ENCODE results near the gene SPTLC3.

The SPTLC3 gene

DNA sequence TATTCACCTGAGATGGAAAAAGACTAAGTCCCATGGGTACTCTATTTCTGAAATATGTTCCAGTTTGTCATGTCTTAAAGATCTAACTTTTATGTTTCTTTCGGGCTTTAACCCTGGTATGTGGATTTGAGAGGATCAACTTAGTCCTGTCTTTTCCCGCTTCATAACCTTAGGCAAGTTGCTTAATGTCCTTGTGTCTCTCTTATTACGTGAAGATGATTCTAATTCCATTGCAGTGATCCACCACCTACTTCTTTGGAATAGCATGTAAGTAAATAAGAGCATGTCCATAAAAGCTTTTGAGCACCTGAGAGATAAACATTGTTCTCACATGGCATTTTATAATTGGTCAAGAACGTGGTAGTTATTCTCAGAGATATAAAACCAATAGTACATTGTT is 23.0 kb downstream of the SPTLC3 start:
- no peak for DNase-seq (ENCODE audit: low spot score)

DNA sequence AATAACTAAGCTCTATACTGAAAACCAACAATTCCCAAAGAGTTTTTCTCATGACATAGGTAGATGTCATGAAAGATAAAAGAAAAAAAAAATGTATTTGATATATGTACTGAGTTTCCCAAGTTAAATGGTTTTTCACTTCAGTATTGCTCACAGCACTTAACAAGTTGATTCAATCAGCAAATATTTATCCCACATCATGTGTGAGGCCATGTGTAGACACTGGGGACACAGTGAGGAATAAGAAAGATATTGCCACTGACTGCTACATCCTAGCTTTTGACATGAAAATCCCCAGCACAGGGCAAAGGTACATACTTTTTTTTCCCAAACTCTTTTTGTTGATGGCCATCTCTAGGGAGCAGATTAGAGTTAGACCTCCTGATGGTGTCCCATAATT is 25.3 kb downstream of the SPTLC3 start:
- DNase-seq (ENCODE audit: low spot score), result no peak

DNA sequence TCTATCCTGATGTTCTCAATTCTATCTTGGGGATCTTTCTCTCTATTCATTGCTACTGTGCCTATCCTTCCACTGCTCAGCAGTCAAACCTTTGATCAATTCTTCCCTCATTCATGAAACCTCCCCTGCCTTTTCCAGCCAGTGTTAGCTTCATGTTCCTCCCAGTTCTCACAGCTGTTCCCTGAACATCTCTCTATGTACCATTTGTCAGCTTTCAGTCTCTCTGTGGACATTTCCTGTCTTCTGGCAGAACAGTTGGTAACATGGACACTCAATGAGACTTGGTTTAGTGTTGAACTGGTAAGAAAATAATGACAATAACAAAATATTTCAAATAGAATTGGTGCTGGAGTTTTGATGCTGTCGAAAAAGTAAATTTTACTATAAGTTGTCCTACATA is 26.2 kb downstream of the SPTLC3 start:
- DNase-seq (ENCODE audit: low spot score), result no peak

DNA sequence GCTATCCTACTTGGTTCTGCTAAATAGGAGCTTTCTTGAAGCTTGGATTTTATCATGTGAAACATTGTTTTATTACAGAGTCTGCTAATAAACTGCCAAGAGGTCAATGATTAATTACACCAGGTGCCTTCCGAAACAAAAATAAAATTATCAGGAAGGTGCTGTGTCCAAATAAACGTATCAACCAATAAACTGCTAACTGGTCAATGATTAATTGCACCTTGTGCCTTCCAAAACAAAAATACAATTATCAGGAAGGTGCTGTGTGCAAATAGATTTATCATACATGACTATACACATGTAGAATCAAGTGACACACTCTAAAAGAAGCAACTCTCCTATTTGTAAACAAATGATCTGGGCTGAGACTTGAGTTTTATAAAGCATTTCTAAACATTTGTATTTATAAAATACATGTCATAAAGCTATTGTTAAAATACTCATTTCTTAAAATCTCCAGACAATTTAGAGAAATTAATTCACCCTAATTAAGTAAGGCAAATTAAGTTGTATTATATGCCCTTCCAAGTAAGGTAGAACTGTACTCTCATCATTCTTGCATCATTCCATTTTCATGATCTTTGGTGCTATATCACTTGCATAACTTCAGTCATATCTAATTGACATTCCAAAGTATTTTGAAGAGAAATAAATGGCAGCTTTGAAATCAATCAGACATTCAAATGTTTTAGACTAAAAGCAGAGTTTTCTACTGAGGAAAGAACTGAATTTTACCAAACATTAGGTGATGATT is 26.8 kb downstream of the SPTLC3 start:
- DNase-seq (ENCODE audit: low spot score), result no peak

DNA sequence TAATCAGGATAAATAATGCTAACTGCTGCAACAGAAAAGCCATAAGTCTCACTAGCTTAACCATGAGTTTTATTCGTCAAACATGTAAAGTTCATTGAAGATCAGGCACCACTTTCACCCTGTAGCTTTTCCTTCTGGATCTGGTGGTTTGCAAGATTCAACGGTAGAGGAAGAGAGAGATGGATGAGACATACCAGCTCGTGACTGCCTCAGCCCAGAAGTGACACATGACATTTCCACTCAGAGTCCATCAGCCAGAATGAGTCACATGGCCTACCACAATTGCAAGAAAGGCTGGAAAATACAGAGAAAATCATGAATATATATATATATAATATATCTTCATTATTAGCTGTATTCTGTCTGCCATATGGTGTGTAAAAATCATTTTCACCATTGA is 29.0 kb downstream of the SPTLC3 start:
- DNase-seq (ENCODE audit: low spot score), result no peak

DNA sequence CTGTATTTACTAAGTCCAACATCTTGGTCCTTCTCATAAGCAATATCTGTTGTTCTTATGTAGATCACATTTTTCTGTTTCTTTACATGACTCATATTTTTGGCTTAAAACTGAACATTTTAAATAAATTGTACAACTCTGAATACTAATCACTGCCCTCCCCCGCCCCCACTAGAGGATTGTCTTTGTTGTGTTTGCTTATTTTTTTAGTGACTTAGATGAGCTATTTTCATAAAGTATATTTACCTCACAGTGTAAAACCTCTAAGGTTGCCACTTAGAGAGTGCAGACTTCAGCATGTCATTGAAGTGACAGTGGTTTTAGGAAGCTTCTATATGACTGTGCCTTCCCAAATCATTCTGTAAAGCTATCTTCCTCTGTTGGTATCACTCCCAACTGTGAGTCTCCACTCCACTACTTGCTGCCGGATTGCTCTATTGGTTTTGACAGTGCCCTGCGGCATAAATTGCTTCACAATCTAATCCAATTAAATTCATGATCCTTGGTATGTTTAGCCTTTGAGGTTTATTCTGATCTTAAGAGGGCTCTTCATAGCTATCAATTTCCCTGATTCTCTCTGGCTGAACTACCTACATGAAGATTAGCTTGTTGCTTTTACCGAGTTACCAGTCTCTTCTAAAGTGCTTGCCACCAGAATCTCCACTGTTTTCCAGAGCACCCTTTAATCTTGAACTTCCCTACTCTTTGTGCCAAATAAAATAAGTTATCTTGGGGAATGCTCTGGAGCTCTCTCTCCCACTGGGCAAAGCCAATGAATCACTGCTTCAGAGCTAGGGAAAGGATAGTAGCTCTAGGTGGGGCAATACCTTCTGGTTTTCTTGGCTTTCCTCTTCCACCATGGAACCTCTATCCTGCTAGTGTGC is 33.0 kb downstream of the SPTLC3 start:
- no peak for DNase-seq (ENCODE audit: low spot score)

DNA sequence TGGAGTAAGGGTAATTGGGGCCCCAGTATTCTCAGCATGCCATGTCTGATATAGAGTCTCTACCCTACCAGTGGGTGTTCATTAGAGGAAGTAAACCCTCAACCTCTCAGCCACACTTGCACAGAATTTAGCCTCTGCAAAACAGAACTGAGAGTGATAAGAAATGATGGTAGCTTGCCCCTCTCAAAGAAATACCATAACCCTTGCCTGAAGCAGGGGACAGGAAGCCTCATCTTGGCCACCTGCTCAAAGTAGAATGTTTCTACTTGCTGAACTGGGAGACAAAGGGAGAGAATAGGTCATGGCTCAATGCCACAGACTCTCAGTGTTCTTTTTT is 33.7 kb downstream of the SPTLC3 start:
- DNase-seq (ENCODE audit: low spot score), result no peak

DNA sequence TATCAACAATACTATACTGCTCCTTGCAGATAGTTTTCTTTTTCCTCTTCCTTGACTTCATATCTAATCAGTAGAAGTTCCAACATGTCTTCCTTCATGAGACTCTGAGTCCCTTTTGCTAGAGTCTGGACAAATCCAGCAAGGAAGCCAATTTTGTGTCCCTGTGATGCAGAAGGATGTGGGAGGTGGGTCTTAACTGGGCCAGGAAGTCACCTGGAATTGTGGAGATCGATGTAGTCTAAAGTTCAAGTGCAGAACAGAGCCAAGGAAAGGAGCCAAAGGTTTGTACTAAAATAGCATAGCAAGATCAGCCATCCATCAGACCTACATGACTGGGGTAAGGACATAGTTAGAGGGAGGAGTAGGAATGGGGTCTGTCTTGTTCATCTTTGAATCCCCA is 37.6 kb downstream of the SPTLC3 start:
- no peak for DNase-seq (ENCODE audit: low spot score)

DNA sequence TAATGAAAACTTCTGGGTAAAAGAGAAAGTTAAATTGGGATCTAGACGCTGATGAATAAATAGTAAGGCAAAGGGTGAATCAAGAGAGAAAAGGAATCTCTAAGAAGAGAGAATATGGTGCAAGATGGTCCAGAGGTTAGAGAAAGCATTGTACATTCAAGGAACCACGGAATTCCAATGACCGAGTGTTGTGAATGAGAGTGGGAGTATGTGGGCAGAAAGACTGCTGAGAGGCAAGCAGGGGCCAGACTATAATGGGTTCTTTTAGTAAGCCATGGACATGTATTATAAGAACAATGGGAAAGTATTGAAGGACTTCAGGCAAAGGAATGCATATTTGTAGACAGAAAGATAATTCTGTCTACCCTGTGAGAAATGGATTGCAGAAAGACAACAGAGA is 45.2 kb downstream of the SPTLC3 start:
- no peak for DNase-seq (ENCODE audit: low spot score)

DNA sequence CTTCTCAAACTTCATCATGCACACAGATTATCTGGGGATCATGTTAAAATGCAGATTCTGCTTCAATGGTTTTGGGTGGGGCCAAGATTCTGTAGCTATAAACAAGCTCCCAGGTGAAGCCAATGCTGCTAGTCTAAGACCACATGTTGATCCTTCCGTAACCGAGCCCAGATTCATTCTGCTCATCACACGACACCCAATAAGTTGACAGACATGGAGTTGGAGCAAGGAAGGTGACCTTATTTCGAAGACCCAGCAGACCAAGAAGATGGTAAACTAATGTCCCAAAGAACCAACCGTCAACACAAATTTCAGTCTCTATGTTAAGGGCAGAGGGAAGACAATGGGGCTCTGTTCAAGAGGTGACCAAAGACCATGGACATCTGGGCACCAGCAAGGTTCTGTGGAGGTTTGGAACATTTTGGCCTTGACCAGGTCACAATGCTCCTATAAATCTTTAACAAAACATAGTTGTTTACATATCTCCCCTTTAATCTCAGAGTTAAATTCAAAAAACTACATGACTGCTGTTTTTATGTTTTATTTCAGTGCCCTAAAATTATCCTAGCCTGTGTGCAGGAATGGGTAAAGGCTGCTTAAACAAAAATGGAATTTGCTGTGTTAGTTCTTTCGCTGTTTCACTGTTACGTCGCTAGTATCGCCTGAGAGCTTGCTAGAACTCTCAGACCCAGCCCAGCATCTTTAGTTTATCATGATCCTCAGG is 50.1 kb downstream of the SPTLC3 start:
- DNase-seq (ENCODE audit: low spot score), result no peak

DNA sequence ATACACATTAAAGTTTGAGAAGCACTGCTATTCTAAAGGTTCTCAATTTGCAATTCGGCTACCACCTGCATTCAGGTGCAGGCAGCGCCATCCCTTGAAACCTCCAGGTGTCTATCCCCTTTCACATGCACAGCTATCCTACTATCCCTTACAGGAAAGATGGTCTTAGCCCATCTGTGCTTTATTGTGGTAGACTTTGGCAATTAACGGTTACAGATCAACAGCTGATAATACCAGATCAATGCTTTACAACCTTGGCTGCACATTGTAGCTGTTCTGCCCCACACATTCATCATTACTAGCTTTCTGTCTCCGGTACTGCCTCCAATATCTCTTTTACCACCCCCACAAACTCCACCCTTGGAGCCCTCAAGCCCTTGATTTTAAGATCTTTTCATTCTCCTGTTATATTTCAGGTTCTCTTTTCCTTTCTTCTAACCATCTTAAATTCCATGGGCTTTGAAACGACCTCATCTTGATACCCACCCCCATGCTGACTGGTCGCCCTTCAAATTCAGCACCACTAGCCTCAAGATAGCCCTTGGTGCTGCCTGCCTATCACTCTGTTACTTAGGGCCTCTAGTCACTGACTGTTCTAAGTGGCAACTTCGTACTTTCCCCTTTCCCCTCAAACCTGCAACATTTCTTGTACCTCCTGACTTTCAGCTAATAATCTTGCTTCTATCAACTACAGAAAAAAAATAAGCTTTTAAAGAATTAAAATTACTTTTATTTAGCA is 50.8 kb downstream of the SPTLC3 start:
- no peak for DNase-seq (ENCODE audit: low spot score)

DNA sequence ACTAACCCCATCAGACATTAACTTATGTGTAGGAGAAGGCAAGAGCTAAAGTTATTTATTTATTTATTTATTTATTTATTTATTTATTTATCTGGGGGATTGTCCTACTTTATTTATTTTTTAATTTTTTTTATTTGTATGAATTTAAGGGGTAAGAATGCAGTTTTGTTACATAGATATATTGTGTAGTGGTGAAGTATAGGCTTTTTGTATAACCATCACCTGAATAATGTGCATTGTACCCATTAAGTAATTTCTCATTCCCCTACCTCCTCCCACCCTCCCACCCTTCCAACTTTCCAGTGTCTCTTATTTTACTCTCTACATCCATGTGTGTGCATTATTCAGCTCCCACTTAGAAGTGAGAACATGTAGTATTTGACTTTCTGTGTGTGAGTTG is 51.6 kb downstream of the SPTLC3 start:
- no peak for DNase-seq (ENCODE audit: low spot score)

DNA sequence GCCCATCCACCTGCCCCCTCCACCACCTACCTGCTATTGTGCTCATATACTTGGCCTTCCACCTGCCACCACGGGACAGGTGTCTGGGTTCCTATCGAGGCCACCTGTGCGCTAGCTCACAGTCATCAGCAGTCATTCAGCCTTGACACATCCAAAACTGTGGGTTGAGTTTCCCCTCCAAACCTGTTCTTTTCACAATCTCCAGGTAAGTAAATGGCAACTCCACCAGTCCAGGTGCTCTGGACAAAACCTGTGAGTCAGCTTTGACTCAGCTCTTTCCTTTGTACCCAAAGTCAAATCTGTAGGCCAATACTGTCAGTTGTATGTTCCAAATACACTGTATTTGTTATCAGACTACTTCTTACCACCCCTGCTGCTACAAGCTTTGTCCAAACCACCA is 52.6 kb downstream of the SPTLC3 start:
- no peak for DNase-seq (ENCODE audit: low spot score)

DNA sequence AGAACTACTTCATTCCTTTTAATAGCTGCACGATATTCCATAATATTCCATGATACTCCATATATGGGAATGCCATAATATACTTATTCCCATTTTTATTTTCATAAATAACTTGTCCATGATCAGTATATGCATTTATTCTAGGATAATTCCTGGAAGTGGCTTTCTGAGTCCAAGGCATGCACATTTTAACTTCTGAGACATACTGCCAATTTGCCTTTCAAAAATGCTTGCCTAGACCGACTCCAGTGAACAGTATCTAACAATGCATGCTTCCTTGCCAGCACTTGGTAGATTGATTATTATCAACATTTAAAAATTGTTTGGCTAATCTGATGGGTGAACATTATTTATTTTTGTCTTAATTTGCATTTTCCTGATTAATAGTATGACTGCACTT is 54.0 kb downstream of the SPTLC3 start:
- no peak for DNase-seq (ENCODE audit: low spot score)

DNA sequence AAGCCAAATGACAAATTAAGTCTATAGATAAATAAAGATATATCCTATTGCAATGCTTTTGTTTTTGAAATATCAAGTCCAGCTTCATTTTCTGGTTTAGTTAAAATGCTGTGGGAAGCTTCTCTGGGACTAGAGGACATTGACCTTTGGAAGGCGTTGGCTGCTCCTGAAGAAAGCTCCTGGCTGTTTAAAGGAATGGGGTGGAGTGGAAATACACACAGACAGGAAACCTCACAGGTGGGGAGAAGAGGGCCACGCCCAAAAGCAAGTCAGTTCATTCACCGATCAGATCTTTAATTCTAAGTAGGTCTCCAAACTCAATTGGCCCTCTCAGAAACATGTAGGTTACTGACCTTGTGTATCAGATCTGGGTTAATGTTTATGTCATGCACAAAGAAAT is 59.6 kb downstream of the SPTLC3 start:
- DNase-seq (ENCODE audit: low spot score), result no peak

DNA sequence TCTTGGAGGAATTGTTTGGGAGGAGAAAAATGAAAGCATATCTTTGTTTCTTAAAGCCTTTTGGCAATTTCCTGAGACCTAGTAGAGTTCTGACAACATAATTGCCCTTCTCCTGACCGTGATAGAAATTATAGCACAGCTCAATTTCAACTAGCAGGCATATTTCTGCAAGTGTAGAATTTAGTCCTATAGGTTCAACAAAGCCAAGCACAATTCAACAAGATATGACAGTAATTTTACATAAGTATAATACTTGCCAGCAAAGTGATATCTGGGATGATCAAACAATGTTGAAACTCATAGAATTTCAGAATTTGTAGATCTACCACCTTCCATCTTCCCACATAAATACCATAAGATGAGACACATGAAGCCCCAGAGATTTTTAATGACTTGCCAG is 73.1 kb downstream of the SPTLC3 start:
- DNase-seq (ENCODE audit: low spot score), result no peak

DNA sequence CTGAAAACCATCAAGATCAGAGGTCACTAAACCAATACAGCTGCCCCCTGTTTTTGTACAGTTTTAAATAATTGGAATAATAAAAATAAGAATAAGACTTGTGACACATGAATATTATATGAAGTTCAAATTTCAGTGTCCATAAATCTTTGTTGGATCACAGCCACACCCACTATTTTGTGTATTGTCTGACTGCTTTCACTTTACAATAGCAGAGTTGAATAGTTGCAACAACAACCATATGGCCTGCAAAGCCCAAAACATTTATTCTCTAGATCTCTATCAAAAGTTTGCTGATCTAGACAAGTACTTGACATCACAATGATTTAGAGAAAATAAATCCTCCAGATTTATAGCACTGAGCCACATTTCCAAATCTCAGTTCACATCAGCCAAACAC is 73.6 kb downstream of the SPTLC3 start:
- no peak for DNase-seq (ENCODE audit: low spot score)

DNA sequence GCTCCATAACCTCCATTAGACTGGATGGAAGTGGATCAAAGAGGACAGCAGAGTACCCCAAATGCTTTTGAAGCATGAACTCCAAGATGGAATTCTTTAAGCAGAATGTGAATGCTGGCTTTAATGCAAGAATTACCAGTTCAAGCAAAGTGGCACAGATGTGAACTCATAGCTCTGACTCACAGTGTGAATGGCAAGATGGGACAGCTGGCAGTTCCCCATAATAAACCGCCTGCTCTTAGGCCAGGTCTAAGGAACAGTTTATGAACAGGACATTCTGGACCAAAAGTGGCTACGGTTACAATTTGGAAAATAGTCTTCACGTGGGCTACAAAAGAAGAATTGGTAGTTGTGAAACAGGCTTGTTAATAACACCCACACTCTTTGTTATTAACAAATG is 76.5 kb downstream of the SPTLC3 start:
- no peak for DNase-seq (ENCODE audit: low spot score)

DNA sequence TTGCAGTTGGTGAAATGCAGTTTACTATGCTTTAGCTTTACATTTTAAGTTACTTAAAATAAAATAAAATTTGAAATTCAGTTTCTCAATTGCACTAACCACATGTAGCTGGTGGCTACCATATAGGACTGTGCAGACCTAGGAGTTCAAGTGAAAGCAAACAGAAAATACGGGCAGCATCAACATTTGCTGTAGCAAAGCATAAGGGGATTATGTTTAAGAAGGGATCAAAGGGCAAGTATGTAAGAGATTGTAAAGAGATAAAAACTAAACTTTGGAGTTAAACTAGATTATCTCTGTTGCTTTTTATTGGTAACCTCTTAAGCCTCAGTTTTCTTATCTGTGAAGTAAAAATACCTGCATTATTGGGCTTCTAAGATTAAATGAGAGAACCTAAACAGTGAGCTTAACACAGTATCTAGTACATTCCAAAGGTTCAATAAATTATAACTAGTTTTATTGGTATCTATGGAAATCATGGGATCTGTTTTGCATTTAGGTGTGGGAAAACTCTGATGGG is 81.2 kb downstream of the SPTLC3 start:
- DNase-seq (ENCODE audit: low spot score), result no peak

DNA sequence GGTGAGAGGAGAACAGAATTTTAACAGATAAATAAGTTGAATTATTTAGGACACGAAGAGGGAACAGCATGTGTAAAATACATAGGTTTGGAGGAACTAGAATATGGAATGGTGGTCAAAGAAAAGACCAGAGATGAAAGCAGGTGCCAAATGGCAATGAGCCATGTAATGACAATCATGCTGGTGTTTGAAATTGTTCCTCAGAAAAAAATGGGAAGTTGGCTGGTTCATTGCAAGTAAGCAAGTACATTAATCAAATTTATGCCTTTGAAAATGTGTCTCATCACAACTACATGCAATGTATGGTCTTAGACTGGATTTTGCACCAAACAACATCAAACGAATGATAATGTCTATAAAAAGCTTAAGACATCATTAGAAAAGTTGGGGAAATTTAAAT is 83.3 kb downstream of the SPTLC3 start:
- DNase-seq (ENCODE audit: low spot score), result no peak

DNA sequence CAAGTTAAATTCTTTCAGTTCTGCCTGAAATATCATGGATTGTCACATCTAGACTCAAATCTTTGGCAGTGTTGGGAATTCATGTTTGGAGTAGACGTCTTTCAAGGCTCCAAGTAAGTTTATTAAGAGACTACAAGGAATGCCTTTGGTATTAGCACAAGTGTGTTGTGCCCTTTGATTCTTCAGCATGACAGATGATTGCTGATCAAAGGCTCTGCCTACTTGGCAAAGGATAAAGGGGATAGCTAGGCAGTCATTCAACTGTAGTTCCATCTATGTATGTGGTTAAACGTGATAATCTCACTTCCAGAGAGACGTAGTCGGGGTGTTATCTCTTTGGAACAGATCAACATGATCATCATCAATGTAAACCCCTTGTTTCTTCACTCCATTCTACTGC is 86.2 kb downstream of the SPTLC3 start:
- no peak for DNase-seq (ENCODE audit: low spot score)

DNA sequence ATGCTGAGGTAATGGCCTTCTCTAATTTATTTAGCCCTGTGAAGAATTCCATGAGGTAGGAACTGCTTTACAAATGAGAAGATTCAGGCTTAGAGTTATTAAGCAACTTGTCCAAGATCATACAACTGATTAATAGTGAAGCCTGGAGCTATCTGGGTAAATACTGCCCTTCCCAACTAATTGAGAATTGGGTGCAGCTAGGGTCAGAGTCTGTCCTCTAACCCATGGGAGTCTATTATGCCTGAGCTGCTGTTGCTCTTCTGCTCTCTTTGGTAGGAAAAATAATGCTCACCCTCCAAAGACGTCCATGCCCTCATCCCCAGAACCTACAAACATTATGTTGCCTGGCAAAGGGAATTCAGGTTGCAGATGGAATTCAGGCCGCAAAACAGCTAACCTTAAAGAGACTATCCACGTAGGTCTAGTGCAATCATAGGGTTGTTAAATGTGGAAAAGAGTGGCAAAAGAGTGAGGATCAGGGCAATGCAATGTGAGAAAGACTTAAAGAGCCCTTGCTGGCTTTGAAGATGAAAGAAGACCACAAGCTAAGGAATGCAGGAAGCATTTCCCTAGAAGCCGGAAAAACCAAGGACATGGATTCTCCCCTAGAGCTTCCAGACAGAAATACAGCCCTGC is 90.1 kb downstream of the SPTLC3 start:
- no peak for DNase-seq (ENCODE audit: low spot score)
